HG02981 (cell line): Measurements from ENCODE around the gene CHKB.
"Not testable (repeated sequence)": the region's sequence is repeated elsewhere in the genome, so short reads cannot be mapped to it uniquely, and the experiment has no call there.

ENCODE experiments used
- ATAC-seq: cut with Tn5 transposase; IDR thresholded peaks from one replicate; pipeline ENCODE4 v1.9.1; 2021; ENCODE audit warnings: mild to moderate bottlenecking, moderate library complexity; ENCODE audit not compliant: unreplicated experiment

The CHKB gene

GRCh38 chr22:50612528-50613221, 30.0 kb upstream of the CHKB start:
- ATAC-seq: no peak

GRCh38 chr22:50612168-50612527, 29.5 kb upstream of the CHKB start:
- no peak for ATAC-seq

- no peak for ATAC-seq
These were observed 28.9 kb upstream of the CHKB start for GRCh38 chr22:50611341-50612060.

- ATAC-seq: no peak
These were observed 27.9 kb upstream of the CHKB start for GRCh38 chr22:50610581-50610980.

GRCh38 chr22:50610041-50610451, 27.4 kb upstream of the CHKB start:
- ATAC-seq: no peak

- no peak for ATAC-seq
These were observed 26.9 kb upstream of the CHKB start for GRCh38 chr22:50609599-50609998.

GRCh38 chr22:50608996-50609395, 26.3 kb upstream of the CHKB start:
- no peak for ATAC-seq

- ATAC-seq: not testable (repeated sequence)
These were observed 25.6 kb upstream of the CHKB start for GRCh38 chr22:50608058-50608840.

- ATAC-seq: no peak
These were observed 25.0 kb upstream of the CHKB start for GRCh38 chr22:50607659-50608020.

- no peak for ATAC-seq
These were observed 24.5 kb upstream of the CHKB start for GRCh38 chr22:50606946-50607658.

- no peak for ATAC-seq
These were observed 23.7 kb upstream of the CHKB start for GRCh38 chr22:50606165-50606945.

GRCh38 chr22:50605613-50606074, 23.0 kb upstream of the CHKB start:
- ATAC-seq: no peak

GRCh38 chr22:50605002-50605612, 22.5 kb upstream of the CHKB start:
- no peak for ATAC-seq

GRCh38 chr22:50604256-50605001, 21.8 kb upstream of the CHKB start:
- ATAC-seq: no peak

GRCh38 chr22:50603511-50604255, 21.0 kb upstream of the CHKB start:
- ATAC-seq: no peak

GRCh38 chr22:50602338-50602700, 19.7 kb upstream of the CHKB start:
- no peak for ATAC-seq

GRCh38 chr22:50601669-50602337, 19.2 kb upstream of the CHKB start:
- no peak for ATAC-seq
